Activated B cell treated with CpG ODN at 0.5 μM for 24 hours (primary cell): ENCODE measurements around the gene TPRX1. TPM values are rescaled to one million over a fixed set of nuclear protein-coding genes. Genes with fewer than 3 reads are reported as not detected.
"Not testable (repeated sequence)": the region's sequence is repeated elsewhere in the genome, so short reads cannot be mapped to it uniquely, and the experiment has no call there.

Experiments
- ATAC-seq: fragments of 200-7000 bp; cut with Tn5 transposase; one replicate; pipeline ENCODE4 v1.10.0; 2021; ENCODE audit warnings: low read depth, mild to moderate bottlenecking, moderate library complexity
- CTCF ChIA-PET: fragments of 350-600 bp; sonication (Branson Sonifier 250); formaldehyde crosslinking; loops from one replicate; lab custom pipeline; 2021; ENCODE audit warnings: antibody characterized with exemption; lab: Charles Lee
- POLR2A ChIA-PET: fragments of 350-600 bp; sonication (Branson Sonifier 250); formaldehyde crosslinking; loops from one replicate; lab custom pipeline; 2021; ENCODE audit warnings: antibody characterized with exemption; lab: Charles Lee
- DNase-seq: peaks from one replicate; pipeline ENCODE4 v3.0.0; 2022
- H3K27ac Mint-ChIP-seq: one replicate; pipeline ENCODE4 v1.8.0; 2020; ENCODE audit warnings: mixed read lengths
- H3K27me3 Mint-ChIP-seq: one replicate; pipeline ENCODE4 v1.8.0; 2021; ENCODE audit warnings: mixed read lengths
- H3K36me3 Mint-ChIP-seq: one replicate; pipeline ENCODE4 v1.8.0; 2021; ENCODE audit warnings: low read depth, mixed read lengths
- H3K4me1 Mint-ChIP-seq: one replicate; pipeline ENCODE4 v1.8.0; 2021; ENCODE audit warnings: mixed read lengths
- H3K4me3 Mint-ChIP-seq: one replicate; pipeline ENCODE4 v1.8.0; 2020; ENCODE audit warnings: mild to moderate bottlenecking, mixed read lengths
- H3K9me3 Mint-ChIP-seq: one replicate; pipeline ENCODE4 v1.8.0; 2020; ENCODE audit warnings: mixed read lengths
- intact Hi-C: fragments of 100-400 bp; cut with micrococcal nuclease; formaldehyde crosslinking; loops from one replicate; pipeline ENCODE4 v1.15.1; 2024
- total RNA-seq: library from RNA; stranded (reverse); gene quantifications from 2 replicates; pipeline ENCODE4 v1.2.3, GENCODE V29; 2022
- TF ChIP-seq, protein P1 (sequence below): fragments of 200-600 bp; IDR thresholded peaks from one replicate; pipeline ENCODE4 v1.8.0; 2022; ENCODE audit warnings: antibody characterized with exemption, mild to moderate bottlenecking

TPRX1 gene
- total RNA-seq, 1 donor from 2014 or later = not detected

GRCh38 chr19:47821460-47822020 is 17.2 kb upstream of the TPRX1 start, which contains the start of gene CRX:
Gene CRX (plus strand): TSS chr19:47821937. CDS start chr19:47834444, 12,507 bp downstream.
- Mint-ChIP-seq H3K9me3 (no peaks in the 10 kb centered on the region), H3K27ac (no peak within 1 kb of the TSS), H3K4me3 (no peak within 1 kb of the TSS), H3K27me3 (peaks cover 43% of the 10 kb centered on the region), H3K4me1 (peaks cover 5% of the 10 kb centered on the region), H3K36me3 (no peaks in the 10 kb centered on the region)
- ChIA-PET POLR2A (no interaction called here), CTCF (no interaction called here)
- intact Hi-C loops = no loop called here
- DNase-seq = no peak
- ATAC-seq = no peak
- TF ChIP-seq, protein P1, sequence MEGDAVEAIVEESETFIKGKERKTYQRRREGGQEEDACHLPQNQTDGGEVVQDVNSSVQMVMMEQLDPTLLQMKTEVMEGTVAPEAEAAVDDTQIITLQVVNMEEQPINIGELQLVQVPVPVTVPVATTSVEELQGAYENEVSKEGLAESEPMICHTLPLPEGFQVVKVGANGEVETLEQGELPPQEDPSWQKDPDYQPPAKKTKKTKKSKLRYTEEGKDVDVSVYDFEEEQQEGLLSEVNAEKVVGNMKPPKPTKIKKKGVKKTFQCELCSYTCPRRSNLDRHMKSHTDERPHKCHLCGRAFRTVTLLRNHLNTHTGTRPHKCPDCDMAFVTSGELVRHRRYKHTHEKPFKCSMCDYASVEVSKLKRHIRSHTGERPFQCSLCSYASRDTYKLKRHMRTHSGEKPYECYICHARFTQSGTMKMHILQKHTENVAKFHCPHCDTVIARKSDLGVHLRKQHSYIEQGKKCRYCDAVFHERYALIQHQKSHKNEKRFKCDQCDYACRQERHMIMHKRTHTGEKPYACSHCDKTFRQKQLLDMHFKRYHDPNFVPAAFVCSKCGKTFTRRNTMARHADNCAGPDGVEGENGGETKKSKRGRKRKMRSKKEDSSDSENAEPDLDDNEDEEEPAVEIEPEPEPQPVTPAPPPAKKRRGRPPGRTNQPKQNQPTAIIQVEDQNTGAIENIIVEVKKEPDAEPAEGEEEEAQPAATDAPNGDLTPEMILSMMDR = no peak

- DNase-seq (no peak), ATAC-seq (no peak)
- H3K4me1 Mint-ChIP-seq = peaks cover 5% of the 10 kb centered on the region
- TF ChIP-seq, protein P1 = no peak
- intact Hi-C loops = no loop called here
- no peaks in the 10 kb centered on the region for H3K36me3 Mint-ChIP-seq
- ChIA-PET POLR2A (no interaction called here), CTCF (no interaction called here)
- H3K9me3 Mint-ChIP-seq = no peaks in the 10 kb centered on the region
- H3K27ac Mint-ChIP-seq = no peak overlapping the region
- H3K4me3 Mint-ChIP-seq = no peak overlapping the region
- peaks cover 43% of the 10 kb centered on the region for H3K27me3 Mint-ChIP-seq
Observed at GRCh38 chr19:47820410-47820809, 16.1 kb upstream of the TPRX1 start.

DNA sequence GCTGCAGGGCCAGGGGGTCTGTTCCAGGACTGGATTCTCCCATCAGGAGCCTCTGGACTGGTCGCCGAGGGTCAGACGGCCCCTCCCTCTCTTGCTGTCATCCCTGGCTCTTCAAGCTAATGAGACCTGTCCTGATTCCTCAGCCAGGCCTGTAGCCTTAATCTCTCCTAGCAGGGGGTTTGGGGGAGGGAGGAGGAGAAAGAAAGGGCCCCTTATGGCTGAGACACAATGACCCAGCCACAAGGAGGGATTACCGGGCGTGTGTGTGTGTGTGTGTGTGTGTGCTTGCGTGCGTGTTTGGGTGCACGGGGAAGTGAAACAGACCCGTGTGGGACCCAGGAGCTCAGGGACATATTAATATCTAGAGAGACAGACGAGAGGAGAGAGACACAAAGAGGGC is 15.5 kb upstream of the TPRX1 start:
- H3K9me3 Mint-ChIP-seq = no peaks in the 10 kb centered on the region
- ATAC-seq (no peak), DNase-seq (no peak)
- intact Hi-C loops = no loop called here
- H3K27me3 Mint-ChIP-seq = peaks cover 43% of the 10 kb centered on the region
- CTCF ChIA-PET = no interaction called here
- H3K27ac Mint-ChIP-seq = no peak overlapping the region
- POLR2A ChIA-PET = no interaction called here
- H3K36me3 Mint-ChIP-seq = no peaks in the 10 kb centered on the region
- peaks cover 5% of the 10 kb centered on the region for H3K4me1 Mint-ChIP-seq
- TF ChIP-seq, protein P1 = no peak
- no peak overlapping the region for H3K4me3 Mint-ChIP-seq

DNA sequence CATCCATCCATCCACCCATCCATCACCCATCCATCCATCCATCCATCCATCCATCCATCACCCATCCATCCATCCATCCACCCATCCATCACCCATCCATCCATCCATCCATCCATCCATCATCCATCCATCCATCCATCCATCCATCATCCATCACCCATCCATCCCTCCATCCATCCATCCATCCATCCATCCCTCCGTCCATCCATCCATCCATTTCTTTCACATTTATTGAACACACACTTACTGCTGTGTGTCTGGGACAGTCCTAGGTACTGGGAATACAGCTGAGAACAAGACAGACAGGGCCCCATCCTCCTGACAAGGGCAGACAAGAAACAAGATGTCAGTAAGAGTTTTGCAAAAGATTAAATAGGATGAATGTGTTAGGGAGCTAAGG is 13.9 kb upstream of the TPRX1 start:
- DNase-seq, intact Hi-C loops, ATAC-seq, H3K9me3 Mint-ChIP-seq, H3K27ac Mint-ChIP-seq, H3K36me3 Mint-ChIP-seq, POLR2A ChIA-PET, H3K4me1 Mint-ChIP-seq, H3K4me3 Mint-ChIP-seq, CTCF ChIA-PET: not testable (repeated sequence)
- peaks cover 46% of the 10 kb centered on the region for H3K27me3 Mint-ChIP-seq

DNA sequence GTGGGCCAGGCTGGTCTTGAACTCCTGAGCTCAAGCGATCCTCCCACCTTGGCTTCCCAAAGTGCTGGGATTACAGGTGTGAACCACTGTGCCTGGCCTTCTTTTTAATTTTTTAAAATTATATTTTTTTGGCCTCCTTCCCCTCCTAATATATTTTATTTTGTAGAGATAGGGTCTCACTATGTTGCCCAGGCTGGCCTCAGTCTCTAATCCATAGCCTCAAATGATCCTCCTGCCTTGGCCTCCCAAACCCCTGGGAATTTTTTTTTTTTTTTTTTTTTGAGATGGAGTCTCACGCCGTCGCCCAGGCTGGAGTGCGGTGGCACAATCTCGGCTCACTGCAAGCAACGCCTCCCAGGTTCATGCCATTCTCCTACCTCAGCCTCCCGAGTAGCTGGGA is 11.9 kb upstream of the TPRX1 start:
- intact Hi-C loops, H3K36me3 Mint-ChIP-seq, CTCF ChIA-PET, POLR2A ChIA-PET, H3K4me1 Mint-ChIP-seq, H3K9me3 Mint-ChIP-seq, DNase-seq, ATAC-seq, H3K27ac Mint-ChIP-seq, H3K4me3 Mint-ChIP-seq: not testable (repeated sequence)
- H3K27me3 Mint-ChIP-seq = peaks cover 36% of the 10 kb centered on the region

DNA sequence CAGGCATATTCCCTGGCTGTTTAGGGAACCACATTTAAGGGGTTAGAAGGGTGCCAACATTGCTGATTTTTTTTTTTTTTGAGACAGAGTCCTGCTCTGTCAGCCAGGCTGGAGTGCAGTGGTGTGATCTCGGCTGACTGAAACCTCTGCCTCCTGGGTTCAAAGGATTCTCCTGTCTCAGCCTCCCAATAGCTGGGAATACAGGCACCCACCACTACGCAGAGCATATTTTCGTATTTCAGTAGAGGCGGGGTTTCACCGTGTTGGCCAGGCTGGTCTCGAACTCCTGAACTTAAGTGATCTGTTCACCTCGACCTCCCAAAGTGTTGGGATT is 9.6 kb upstream of the TPRX1 start:
- H3K27ac Mint-ChIP-seq = no peak overlapping the region
- no peaks in the 10 kb centered on the region for H3K36me3 Mint-ChIP-seq
- TF ChIP-seq, protein P1 = no peak
- CTCF ChIA-PET = interaction anchor here (1.3 kb wide), 1 partner anchor 14 kb away, joined by 3 read pairs; no protein-coding TSS in a partner anchor
- peaks cover 18% of the 10 kb centered on the region for H3K27me3 Mint-ChIP-seq
- H3K4me3 Mint-ChIP-seq = no peak overlapping the region
- POLR2A ChIA-PET = interaction anchor here (0.7 kb wide), 1 partner anchor 68 kb away, joined by 4 read pairs; no protein-coding TSS in a partner anchor
- no peaks in the 10 kb centered on the region for H3K4me1 Mint-ChIP-seq
- no peaks in the 10 kb centered on the region for H3K9me3 Mint-ChIP-seq
- ATAC-seq = no peak
- intact Hi-C loops = no loop called here
- no peak for DNase-seq
